Sciatic nerve (tissue), 2 donors: Measurements from ENCODE around the gene RAB6A. TPM values are rescaled to one million over a fixed set of nuclear protein-coding genes. Genes with fewer than 3 reads are reported as not detected.

Experiments used
- ATAC-seq: fragments of 200-7000 bp; cut with Tn5 transposase; one replicate; pipeline ENCODE4 v1.9.1; 2020; ENCODE audit warnings: mild to moderate bottlenecking, moderate library complexity
- DNase-seq: peaks from one replicate; pipeline ENCODE4 v3.0.0-alpha.2; 2020; ENCODE audit warnings: low spot score
- intact Hi-C: fragments of 100-400 bp; cut with DNase I; formaldehyde crosslinking; loops from one replicate; pipeline ENCODE4 v1.14.2; 2022
- total RNA-seq: library from RNA; stranded (reverse); fragmentation: NEBNext Ultra II Directional; extraction: Animal tissue kit (Norgen Biotek cat#: 25700); gene quantifications from one replicate; pipeline ENCODE4 v1.2.1, GENCODE V29; 2021
- donor health status: DM: no; HTN: no; CAD: no.
- donor health status: DM: no; HTN: no; CAD: no.

The RAB6A gene
- total RNA-seq, 1 donor from 2014 or later, result 157 TPM

DNA sequence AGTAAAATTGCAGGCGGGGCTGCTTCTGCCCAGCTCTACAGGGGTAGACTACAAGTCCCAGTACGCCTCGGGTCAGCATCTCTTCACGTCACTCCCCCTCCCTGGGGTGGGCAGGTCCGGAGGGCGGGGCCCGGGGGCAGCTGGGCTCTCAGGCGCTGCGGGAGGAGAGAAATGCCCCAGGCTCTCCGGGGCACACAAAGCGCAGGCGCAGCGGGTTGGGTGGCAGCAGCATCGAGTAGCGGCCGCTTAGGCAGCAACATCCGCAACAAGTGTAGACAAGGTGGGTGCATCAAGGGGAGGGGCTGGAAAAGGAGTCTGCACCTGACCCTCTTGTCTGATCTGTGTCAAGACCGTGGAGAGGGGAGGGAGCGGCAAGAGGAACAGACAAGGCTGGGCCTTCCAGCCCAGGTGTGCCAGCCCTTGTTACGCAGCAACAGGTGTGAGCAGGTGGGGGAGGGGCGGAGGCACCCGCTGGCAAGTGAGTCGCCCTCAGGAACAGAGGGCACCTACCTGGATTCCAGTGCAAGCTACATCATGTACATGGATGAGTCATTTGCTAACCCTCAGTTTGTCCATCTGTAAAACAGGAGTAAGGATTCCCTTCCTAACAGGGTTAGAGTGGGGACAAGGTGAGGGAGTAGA, 113.3 kb downstream of the RAB6A start:
- ATAC-seq, result peak; percentile 96
- intact Hi-C loops, result no loop called here
- peak; percentile 94 for DNase-seq

DNA sequence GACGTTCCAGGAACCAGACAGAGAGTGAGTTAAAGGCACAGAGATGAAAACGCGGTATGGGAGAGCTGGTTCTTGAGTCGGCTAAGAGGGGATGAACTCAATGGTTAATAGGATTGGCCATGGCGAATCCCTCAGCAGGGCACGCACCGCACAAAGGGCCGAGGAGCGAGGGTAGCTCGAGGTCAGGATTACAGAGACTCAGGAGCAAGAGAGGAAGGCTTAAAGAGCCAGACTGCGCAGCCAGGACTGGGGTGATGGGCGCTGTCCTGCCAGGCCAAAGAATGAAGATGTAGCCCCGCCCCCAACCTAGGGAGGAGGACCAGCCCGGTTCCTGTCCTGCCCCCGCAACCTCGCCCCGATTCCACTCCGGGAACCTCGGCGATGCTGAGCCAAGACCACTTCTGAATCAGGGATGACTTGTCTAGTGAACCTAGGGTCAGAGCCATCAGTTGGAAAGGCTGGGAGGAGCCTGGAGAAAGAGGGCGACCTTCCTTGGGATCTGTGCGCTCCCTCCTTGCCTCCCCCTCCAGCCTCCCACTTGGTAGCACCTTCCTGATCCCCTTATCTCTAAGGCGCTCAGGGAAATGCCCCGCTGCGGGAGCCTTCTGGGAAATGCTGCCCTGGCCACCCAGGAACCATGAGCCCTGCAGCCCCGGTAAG, 114.8 kb downstream of the RAB6A start, which contains the start of gene PLEKHB1:
PLEKHB1 (plus strand) TSS at position 610 of the 660 bp plus-strand sequence; CDS start at position 638, 28 bp downstream.
- DNase-seq (peak; percentile 72), ATAC-seq (peak; percentile 25)
- intact Hi-C loops, result no loop called here

DNA sequence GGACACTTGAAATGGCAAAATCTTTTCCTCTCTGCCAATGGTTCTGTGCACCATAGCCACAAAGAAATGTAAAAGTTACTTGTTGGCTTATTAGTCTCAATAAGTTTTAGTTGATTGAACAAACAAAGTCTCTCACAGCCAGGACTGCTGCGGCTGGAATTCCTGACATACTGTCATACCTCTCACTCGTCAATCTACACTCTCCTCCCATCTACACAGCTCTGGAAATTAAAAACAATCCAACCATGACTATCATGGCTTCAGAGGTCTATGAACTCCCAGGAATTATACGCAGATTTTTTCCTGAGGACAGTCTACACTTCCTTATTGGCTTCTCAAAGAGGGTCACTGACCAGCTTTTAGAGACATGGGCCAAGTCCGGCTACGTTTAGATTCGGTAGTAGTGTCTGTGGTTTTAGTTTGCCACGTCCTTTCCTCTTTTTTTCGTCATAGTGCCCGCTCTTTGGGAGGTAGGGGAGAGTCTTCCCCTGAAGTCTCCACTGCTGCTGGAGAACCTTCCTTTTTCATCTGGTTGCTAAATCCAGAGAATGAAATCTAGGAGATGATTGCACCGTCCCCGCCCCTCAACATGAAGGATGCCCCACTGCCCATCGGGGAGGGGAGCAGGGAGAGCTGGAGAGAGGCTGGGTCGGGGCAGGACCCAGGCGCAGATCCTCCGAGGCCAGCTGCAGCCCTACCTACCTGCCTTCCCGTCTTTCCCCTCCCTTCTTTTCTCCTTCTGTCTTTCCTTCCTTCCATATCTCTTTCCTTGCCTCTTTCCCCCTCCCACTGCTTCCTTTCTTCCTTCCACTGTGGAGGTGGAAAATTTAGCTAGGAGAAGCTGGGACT, 115.5 kb downstream of the RAB6A start:
- no peak for ATAC-seq
- intact Hi-C loops, result no loop called here
- DNase-seq, result no peak

DNA sequence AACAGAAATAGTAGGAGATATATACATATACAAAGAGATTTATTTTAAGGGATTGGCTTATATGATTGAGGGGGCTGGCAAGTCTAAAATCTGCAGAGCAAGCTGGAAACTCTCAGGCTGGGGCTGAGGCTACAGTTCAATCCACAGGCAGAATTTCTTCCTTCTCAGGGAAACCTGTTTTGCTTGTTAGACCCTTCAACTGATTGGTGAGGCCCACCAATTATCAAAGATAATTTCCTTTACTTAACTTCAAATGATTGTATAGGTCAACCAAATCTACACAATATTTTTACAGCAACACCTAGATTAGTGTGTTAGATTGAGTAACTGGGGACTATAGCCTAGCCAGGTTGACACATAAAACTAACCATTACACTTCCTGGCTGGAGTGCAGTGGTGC, 119.2 kb downstream of the RAB6A start:
- DNase-seq (no peak), ATAC-seq (no peak)
- intact Hi-C loops, result no loop called here

DNA sequence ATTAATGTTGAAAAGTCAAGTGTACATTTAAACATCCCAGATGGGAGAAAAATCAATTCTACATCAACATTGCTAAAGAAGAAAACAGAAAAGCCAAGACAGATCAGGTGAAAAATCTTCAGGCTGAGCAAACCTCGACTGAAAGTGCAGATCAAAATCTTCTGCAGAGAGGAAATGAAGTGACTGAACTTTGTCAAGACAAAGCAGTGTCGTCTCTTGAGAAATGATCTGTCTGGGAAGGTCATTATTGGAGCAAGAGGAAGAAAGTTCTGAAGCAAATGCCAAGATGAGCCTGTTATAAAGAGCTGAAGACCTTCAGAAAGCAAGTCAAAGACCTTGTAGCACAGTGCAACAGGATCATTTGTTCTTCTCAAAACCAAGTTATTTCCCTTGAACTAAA, 120.3 kb downstream of the RAB6A start:
- ATAC-seq, result no peak
- DNase-seq, result no peak
- intact Hi-C loops, result no loop called here

DNA sequence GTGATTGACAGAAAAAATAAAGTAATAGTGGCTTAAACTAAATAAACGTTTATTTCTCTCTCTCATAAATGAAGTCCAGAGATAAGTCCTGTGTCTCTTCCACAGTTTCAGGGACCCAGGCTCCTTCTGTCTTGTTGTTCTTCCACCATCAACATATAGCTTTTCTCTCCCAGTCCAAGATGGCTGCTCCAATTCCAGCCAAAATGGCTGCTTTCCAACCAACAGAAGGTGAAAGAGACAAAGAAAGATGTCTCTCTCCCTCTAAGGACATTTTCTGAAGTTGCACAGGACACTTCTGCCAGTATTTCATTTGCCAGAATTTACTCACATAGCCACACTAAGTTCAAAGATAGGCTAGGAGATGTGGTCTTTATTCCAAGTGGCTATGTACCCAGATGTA, 123.9 kb downstream of the RAB6A start:
- DNase-seq (no peak), ATAC-seq (no peak)
- intact Hi-C loops, result no loop called here

DNA sequence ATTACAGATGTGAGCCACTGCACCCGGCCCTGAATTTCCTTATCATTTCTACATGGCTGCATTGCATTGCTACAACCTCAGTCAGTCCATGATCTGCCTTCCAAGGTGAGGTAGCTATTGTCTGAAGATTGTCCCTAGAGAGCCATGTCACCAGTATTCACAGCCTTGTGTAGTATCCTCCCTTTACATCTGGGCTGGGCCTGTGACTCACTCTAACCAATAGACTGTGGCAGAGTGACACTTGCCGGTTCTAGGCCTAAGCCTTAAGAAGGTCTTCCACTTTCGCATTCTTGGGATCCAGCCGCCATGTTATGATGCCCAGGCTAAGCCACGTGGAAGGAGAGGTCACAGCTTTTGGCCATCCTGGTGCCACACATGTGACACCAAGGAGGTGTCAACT, 124.6 kb downstream of the RAB6A start:
- intact Hi-C loops, result no loop called here
- no peak for DNase-seq
- ATAC-seq, result no peak

DNA sequence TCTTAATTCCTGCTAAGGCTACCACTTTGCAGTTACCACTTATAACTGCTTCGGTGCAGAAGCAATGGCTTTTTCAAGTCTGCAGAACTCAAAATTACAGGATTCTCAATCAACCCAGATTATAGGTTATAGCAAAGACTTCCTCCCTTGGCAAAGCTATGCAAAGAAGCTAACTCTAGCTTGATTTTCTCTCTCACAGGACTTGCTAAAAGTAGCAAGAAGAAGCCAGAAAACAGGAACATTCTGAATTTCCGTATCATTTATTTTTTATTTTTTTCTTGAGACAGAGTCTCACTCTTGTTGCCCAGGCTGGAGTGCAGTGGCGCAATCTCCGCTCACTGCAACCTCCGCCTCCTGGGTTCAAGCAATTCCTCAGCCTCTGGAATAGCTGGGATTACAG, 125.2 kb downstream of the RAB6A start:
- ATAC-seq (no peak), DNase-seq (no peak)
- intact Hi-C loops, result no loop called here

DNA sequence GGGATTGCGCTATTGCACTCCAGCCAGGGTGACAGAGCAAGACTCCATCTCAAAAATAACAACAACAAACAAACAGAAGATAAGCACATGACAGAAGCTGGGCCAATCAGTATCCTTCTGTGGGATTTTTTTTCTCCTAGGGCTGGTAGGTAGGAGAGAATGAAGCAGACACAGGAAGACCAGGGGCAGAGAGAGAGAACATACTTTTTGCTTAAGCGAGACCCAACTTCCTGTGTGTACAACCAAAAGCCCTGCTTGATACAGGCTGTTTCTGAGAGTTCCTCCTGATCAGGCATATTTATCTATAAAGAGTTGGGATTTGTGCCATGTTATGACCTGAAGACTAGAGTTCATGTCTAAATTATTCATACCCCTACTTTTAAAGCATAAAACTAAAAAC, 126.9 kb downstream of the RAB6A start:
- intact Hi-C loops, result no loop called here
- DNase-seq (no peak), ATAC-seq (no peak)

DNA sequence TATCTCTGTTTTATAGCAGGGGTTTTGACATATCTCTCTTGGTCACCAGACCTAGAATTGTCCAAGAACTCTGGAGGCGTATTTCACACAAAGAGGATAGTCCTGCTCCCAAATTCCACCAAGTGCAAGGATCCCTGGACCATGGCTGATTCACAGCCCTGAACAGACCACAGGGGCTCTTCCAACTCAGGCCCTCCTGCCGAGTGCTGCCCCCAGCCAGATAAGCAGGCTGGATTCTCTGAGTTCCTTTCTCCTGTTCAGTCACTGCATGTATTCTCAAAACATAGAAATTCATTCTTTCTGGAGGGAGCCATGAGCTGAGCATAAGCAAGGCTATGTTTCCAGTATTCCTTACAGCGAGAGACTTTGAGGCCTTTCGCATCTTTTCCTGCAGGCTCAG, 127.9 kb downstream of the RAB6A start:
- no peak for ATAC-seq
- DNase-seq, result no peak
- intact Hi-C loops, result no loop called here

DNA sequence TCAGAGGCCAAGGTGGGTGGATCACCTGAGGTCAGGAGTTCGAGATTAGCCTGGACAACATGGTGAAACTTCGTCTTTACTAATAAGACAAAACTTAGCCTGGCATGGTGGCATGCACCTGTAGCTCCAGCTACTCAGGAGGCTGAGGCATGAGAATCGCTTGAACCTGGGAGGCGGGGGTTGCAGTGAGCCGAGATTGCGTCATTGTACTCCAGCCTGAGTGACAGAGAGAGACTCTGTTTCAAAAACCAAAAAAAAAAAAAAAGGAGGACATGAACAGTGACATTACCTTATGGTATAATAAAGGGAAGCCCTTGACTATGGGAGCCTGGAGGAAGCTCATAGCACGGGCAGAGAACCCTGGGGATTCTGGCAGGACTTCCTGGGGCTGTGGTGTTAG, 131.0 kb downstream of the RAB6A start:
- no peak for ATAC-seq
- intact Hi-C loops, result loop anchor here (5.0 kb wide), 1 partner anchor 32 kb away; no protein-coding TSS in a partner anchor
- no peak for DNase-seq

DNA sequence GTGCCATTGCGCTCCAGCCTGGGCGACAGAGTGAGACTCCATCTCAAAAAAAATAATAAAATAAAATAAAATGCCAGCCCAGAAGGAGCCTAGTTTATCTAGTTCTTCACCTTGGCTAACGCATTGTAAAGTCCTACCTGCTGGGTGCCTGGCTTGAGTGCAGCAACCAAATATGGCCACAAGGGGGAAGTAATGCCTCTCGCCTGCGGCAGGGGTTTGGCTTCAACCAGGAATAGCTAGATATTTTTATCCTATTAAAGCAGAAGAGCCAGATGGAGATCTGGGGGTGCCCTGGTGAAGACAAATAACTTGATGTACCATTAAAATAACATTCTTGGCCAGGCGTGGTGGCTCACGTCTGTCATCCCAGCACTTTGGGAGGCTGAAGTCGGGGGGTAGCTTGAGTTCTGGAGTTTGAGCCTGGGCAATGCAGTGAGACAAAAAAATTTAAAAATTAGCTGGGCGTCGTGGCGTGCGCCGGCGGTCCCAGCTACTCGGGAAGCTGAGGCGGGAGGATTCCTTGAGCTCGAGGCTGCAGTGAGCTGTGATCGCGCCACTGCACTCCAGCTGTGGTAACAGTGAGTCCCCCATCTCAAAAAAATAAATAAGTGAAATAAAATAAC, 135.1 kb downstream of the RAB6A start:
- DNase-seq, result peak; percentile 84
- intact Hi-C loops, result loop anchor here (5.0 kb wide), 1 partner anchor 36 kb away; no protein-coding TSS in a partner anchor
- peak; percentile 92 for ATAC-seq

Other genes with a start within 250 kb of the RAB6A start
- gene FAM168A, start 163.0 kb downstream of the RAB6A start, total RNA-seq, result 52.2 TPM
- gene PLEKHB1, start 114.5 kb downstream of the RAB6A start, total RNA-seq, result 370 TPM
- gene MRPL48, start 26.8 kb upstream of the RAB6A start, total RNA-seq, result 30.4 TPM
- gene COA4, start 115.8 kb upstream of the RAB6A start, total RNA-seq, result 37.5 TPM
- 32.4 TPM for gene PAAF1, start 115.9 kb upstream of the RAB6A start, total RNA-seq
- gene DNAJB13, start 190.0 kb upstream of the RAB6A start, total RNA-seq, result 0.62 TPM
- 43.1 TPM for gene UCP2, start 221.8 kb upstream of the RAB6A start, total RNA-seq
- gene UCP3, start 248.0 kb upstream of the RAB6A start, total RNA-seq, result 2.6 TPM